ENCODE measurements around the gene ZCWPW2.
A peak's percentile ranks its signal among the peaks of the same experiment; 100 is the strongest.

ZCWPW2 gene, protein sequence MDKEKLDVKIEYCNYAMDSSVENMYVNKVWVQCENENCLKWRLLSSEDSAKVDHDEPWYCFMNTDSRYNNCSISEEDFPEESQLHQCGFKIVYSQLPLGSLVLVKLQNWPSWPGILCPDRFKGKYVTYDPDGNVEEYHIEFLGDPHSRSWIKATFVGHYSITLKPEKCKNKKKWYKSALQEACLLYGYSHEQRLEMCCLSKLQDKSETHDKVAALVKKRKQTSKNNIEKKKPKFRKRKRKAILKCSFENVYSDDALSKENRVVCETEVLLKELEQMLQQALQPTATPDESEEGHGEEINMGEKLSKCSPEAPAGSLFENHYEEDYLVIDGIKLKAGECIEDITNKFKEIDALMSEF

DNA sequence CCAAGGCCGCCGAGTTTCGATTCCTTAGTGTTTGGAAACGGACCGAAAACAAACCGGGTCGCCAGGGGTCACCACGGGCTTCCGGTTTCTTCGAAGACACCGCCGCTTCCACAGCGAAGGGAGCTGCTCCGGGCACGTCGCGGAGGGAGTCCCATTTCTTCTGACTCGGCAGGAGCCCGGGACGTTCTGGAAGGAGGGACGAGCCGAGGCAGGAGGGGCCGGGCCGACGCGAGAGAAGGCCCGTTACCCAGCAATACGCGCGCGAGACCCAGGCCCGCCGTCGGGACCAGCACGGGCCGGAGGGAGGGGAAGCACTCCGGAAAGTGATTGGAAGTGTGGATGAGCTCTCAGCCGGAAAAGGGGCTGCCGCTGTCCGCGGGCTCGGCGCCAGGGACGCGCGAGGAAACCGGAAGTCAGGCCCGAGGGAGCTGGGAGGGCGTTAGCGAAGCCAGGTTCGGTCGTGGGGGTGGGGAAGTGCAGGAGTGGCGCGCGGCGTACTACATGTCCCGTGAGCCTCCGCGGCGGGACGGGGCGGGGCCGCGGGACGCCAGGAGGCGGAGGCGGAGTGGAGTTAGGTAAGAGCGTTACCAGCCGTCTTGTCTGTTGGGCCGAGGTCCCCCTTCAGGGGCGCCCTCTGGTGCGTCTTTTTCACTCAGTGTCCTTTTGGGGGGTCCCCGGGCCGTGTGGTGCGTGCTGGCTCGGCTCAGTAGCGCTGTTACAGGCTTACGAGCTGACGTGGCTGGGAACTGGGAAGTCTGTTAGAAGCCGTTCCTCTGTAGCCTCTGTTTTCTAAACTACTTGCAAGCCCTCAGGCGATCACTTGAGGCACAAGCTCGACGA, at the start of gene ZCWPW2, which contains the start of gene AZI2:
Gene ZCWPW2 (plus strand): TSS at position 93 of the 840 bp plus-strand sequence. CDS start 64,348 bp downstream, outside the sequence.
Gene AZI2 (minus strand): TSS at position 196 of the 840 bp plus-strand sequence. CDS start 8,207 bp downstream, outside the sequence.
- DNase-seq, result peak; percentile 89

DNA sequence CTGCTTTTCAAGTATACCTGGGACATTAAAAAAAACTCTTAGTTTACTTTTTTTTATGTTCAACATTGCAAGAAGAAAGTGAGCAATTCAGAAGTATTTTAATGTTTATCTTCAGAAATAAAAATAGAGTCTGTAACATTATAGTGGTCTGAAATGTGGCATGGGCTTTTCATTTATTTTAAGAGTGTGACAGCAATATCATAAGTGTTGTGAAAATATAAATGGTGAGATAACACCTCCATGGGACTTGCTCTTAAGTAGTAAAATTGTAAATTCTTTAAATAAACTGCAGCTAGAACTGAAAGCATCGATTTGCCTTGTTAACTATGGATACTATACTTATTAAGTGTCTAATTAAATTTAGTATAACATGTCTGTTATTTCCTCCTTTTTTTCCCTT, 48.8 kb upstream of the ZCWPW2 start:
- no peak for DNase-seq

DNA sequence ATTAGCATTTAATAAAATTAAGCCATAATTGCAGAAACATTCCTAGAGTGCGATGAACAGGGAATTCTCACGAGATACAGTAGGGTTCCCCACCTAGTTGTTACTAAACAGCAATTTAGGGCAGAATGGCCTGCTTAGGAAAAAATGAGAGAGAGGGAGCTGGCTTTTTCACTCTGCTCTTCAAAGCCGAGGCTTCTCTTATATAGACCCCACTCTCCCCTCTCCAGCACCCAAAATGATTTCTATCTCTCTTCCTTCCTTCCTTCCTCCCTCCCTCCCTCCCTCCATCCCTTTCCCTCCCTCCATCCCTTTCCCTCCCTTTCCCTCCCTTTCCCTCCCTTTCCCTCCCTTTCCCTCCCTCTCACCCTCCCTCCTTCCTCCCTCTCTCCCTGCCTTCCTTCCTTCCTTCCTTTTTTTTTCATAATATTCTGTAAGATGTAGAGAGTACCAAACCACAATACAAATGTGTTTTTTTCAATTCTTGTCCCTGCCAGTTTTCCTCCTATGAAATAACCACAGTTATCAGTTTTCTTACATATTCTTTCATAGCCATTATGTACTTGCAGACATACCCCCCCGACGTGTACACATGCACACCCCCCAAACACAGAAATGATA, 48.1 kb upstream of the ZCWPW2 start:
- DNase-seq, result no peak

DNA sequence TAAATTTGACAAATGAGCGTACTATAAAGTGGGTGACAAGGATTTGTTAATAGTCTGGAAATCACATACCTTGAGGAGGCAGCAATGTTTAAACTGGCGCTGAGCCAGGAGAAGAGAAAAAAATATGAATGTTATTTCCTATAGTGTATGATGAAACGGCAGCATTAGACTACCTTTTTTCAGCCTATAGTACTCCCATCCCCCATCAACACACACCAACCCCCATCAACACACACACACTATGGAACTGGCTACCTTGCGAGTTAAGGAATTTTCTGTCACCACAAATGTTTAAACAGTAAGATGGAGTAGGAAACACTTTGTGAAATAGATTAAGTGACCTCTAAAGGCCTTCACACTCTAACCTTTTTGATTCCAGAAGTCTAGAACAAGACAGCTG, 46.8 kb upstream of the ZCWPW2 start:
- DNase-seq, result no peak

DNA sequence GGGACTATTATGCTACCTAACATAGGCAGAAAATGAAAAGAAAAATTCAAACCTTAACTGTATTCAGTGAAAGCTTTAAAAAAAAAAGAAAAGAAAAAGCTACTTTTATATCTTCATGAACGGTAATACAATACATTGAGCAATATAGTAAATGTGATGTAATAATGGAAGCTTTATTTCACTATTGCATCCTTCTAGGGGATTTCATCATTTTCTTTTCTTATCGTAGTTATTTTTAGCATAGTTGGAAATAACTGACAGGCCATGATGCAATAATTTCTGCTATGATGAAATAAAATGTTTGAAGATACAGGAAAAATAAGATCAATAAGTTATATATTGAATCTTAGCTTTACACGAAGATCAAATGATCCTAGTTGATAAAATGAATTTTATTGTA, 40.3 kb upstream of the ZCWPW2 start:
- no peak for DNase-seq

DNA sequence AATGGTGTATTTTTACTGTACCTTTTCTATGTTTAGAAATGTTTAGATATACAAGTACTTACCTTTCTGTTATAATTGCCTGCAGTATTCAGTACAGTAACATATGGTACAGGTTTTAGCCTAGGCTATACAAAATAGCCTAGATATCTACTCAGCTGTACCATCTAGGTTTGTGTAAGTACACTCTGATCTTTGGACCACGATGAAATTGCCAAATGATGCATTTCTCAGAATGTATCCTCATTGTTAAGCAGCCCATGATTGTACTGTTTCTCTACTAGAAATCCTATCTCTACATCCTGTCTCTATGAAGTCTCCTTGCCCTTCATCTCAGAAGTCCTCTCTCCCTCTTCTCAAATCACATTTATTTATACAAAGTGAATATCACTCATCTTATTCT, 32.8 kb upstream of the ZCWPW2 start:
- DNase-seq, result no peak

DNA sequence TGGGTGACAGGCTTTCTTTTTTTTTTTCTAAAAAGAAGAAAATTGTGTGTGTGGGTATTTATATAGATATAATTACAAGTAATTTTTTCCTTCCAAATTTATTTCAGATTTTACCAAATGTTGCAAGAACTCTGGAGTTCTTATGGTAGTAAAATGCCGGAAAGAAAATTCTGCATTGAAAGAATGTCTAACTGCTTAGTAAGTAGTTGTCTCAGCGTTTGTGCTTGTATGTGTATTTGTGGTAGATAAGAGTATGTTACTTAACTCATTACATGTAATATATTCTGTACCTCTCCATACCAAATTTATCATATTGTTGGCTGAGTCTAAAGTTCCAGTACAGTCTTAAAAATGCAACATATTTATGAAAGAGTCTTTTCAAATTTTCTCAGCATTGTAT, 32.3 kb upstream of the ZCWPW2 start:
- no peak for DNase-seq

DNA sequence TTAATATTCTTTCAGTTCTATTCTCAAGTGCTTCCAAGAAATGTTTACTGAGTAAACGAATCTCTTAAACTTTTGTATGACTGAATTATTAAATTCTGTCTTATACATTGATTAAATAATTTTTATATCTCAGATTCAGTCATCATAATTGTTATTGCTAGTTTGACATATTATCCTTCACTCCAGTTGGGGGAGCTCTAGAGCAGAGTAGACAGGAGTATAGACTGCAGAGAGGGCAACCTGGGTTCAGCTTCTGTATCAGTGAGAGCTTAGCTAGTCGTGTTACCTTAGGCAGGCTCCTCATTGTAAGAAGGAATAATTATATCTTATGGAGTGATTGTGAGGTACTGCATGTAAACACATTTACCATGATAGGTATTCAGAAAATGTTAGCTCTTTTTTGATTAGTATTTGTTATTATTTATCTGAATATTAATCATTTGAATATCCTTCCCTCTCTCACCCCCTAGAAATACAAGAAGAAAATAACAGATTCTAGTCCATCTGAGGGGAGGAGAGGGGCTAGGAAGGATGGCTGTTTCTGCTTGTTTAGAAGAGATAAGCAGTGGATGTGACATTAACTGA, 31.0 kb upstream of the ZCWPW2 start:
- DNase-seq, result peak; percentile 57

DNA sequence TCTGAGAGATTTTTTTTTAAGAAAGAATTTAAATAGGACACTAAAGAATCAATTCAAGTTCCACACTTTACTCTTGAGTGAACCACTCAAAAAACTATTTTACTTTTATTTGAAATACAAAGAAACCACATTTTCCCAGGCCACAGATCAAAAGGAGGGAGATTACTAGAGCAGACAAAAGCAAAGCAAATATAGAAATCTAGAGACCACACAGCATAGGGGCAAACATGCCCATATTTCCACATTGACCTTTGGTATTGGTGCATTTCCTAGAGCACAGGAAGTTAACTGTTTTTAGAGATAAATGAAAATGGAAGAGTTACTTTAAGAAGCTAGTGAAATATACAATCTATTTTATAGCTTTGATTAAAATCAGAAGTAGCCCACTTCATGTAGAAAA, 27.5 kb upstream of the ZCWPW2 start:
- DNase-seq, result no peak

DNA sequence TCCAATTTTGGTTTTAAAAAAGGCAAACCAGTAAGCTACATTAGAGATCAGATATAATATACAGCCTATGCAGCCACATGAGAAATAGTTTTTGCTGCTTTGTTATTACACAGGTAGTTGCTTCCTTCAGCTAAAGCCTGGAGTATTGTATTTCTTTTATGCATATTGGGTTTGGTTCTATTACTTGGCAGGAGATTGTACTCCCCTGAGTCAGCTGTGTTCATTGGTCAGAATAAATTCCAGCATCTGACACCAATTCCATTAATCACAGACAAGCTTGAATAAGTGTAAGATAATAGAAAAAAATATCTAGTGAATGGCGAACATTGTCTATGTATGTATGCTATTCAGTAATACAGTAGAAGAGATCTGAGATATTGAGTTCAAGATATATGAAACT, 26.1 kb upstream of the ZCWPW2 start:
- DNase-seq, result no peak

DNA sequence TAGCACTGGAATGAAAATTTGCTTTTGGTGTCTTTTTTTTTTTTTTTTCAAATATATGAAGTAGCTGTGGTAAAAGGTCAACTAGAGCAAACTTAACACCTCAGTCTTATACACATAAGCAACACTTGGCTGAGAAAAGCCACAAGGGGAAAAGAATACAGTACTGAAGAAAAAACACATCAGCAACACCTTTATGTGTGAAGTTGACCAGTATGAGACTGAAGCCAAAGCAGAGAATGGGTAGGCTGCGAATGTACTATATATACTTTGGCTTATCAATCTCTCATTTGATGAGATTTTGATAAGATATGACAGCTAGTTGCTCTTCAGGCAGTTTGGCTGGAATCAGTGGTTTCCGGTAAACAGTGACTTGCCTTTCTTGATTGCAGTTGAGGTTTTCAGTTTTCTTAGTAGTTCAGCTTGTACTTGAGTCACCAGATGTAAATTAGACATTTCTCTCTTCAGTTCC, 22.0 kb upstream of the ZCWPW2 start:
- DNase-seq, result no peak

DNA sequence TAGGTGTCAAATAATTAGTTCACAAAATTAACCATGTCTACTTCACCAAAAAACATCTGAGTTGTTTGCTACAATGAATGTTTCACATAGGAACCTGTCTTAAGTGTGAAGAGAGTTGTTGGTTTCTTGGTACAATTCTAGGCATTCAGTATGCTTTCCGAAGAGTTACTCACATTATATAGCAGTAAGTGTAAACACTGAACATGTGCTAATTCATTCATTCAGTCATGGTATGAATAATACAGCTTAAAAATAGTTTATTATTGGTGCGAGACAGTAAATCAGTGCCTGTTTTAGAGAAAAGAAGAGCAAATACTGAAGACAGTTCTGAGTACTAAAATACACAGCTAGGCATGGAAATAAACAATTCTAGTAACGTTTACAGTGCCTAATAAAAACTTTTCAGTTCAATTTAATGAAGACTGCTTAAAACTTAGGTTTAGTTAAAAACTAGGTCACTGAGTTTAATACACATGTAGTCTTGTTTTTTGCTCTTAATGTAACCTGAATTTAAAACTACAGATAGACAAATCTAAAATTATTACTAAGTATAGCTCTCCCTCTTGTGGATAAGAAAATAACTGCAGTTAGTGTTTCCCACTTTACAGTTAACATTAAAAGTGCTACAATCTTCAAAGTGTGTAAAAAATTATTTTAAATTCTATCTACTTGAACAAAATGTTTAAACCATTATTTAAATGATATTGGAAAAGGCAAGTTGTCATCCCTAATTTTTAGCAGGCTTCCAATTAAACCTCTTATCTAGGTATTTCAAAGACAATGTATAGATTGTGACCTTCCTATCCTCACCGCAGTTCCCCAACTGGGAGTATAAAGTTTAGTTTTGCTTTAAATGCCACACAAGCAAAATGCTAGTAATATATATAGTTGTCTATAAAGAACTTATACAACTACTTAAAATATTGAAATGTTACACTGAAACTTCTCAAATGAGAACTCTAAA, 20.1 kb upstream of the ZCWPW2 start:
- peak; percentile 24 for DNase-seq

DNA sequence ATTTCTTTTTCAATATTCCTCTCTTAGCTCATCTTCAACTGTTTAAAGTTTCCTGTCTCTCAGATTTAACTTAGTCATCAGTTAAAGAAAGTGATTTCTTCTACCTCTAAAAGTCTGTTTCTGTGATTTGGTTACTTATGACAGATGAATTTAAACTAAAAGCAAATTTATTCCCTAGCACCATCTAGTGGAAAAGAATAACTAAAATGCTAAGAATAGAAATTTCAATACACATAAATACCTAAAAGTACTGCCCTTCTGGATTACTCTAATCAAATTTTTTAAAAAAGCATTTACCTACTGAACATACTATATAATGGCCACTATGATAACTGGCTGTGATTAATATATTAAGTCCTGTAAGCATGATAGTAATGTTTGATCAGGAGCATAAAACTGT, 14.0 kb upstream of the ZCWPW2 start:
- DNase-seq, result no peak

DNA sequence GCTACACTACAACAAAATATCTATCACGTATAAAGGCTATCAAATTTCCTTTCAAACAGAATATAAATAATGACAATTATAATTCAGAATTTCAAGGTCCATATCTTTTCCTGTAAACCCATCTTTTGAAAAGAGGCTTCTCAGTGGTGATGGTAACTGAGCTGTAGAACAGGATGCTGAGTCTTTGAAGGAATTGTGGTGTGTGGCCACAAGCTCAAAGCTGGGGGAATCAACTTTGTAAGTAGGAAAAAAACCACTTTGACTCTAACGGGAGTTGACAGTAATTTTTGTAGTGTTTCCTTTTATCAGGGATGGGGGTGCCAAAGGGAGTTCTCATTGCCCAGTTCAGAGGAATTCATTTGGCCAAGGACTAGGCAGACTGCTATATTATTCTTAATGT, 13.3 kb upstream of the ZCWPW2 start:
- no peak for DNase-seq

DNA sequence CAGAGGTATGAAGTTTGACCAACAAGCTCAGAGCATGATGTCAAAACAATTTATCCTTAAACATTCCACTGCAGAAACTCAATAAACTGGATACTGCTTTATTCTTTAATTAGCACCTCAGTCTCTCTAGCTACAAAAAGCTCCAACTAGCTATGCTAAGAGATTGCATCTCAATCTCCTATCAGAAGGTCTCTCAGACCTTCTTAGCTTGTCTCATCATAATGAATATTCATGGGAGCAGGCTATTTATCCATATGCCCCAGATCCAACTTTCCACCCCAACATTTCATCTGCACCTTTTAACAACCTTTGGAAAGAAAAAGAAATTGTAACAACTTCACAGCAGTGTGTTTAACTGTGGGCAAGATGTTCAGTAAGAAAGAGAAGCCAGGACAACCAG, 11.3 kb upstream of the ZCWPW2 start:
- no peak for DNase-seq

DNA sequence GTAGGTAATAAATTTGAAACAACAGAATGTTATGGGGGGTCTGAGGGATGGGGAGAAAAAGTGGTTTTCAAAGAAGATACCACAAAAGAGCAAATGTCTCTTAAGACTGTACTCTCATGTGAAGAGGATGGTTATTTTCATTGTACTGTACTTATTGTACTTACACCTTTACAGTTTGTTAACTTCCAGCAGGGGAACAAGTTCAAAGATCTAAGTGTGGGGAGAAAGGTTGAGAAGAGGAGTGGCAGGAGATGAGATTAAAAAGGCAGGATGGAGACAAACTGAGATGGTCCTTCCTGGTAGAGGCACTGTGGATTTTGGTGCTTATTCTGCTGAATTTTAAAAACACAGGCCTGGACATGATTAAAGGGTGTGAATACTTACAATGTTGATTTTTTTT, 5.4 kb upstream of the ZCWPW2 start:
- no peak for DNase-seq

DNA sequence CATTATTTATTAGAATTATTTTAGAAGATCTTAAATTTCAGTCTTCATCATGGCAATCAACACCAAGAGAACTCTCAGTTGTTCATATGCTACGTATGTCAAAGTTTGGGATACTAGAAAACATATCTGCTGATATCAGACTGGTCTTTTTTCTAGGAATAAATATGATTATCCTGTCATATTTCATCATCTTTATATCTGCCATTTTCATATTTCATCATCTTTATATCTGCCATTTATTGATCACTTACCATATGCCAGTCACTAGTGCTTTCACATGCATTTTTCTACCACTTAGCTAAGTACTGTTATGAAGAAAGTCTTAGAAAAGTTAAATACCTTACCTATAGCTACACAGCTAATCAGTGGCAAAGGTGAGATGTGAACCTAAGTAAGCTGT, 2.8 kb upstream of the ZCWPW2 start:
- no peak for DNase-seq

DNA sequence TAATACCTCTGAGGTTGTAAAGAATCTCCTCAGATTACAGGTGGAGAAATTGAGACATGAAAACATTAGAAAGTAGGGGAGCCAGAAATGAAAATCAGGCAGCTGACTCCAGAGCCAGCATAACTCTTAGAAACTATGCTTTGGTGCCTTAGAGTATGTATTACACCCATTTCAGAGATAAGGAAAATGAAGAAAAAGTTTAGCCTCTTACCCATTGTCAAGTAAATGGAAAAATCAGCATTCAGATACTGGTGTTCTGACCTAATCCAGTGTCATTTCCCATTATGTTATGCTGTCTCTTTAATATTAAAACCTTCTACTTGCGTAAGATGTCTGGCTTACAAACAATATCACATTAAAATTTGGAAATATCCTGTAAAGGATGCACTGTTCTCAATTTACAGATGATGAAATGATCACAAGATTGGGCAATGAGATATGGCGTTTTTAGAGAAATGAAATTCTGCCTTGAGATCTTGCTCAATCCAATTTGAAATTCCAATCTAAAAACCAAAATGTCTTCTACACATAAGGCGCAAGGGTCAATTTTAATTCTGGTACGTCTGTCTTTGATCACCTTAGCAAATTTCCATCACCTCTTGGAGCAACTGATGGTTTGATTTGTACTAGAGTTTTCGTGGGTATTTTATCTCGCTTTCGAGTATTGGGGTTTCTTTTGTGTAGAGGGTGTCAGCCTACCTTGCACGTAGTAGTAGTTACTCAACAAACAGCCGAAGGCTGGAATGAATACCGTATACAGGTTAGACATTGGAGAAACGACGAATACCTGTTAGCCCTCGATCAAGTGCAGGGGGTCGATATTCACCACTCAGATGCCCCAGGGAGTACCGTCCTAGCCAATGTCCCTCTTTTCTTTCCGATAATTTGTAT, 902 bp upstream of the ZCWPW2 start:
- DNase-seq, result peak; percentile 19

DNA sequence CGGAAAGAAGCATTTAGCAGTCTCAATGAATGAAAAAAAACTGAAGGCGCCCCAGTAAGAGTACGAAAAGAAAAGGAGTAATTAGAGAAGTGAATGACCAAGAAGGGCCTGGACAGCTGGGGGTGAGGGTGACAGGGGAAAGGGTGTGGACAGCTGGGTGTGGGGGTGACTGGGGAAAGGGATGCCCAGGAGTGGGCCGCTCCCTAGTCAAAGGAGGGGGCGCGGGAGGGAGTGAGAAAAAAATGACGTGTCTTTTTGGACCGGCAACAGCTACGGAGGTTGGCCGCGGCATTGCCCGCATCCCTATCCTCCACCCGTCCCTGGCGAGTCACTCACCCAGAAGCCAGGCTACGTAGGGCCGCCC, 274 bp upstream of the ZCWPW2 start:
- DNase-seq, result no peak

DNA sequence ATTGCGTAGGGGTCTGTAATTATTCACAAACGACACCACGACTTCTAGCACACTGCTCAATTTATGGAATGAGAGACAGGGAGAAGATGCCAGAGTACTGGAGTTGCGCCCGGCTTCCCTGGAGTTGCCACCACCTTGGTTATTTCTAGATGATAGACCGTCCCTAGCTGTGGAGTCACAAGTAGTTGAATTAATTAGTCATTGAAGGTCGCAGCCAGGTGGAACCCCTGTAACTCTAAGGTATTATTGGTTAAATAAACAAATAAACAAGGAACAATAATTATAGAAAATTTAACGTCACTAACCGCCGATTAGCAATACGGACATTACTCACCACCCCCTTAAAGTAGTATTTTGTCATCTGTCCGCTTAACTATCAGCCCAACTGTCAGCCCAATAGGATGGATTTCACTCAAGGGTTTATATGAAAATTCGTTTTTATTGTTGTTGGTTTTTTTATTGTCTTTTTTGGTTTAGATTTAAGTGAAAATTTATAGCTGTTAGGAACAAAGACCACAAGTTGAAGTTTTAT, 1.0 kb downstream of the ZCWPW2 start:
- DNase-seq, result no peak

DNA sequence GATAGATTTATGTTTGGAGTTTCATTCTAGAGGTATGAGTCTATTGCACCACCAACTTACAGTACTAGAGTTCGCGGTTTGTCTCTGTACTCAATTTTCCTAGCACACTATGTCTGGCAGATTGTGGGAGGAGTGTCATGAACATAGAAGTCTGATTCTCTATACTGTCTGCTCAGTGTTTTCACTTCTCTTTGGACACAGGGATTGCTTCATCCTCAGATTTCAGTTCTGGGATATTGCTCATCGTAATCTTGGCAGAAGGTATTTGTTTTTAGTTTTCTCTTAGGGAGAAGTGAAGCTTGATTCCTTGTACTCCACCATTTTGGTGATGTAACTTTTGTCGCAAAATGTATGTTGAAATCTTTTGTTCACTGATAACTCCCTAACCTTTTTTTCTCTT, 27.9 kb downstream of the ZCWPW2 start:
- no peak for DNase-seq

All from DMS53 (cell line).